T-cell (primary cell): ENCODE measurements around the gene AP2M1. TPM values are rescaled to one million over a fixed set of nuclear protein-coding genes. Genes with fewer than 3 reads are reported as not detected.

Experiments
- ATAC-seq, 4 experiments: fragments of 200-7000 bp in 3 of 4; fragments of 150-1000 bp in 1 of 4; cut with Tn5 transposase; replicated peaks in 1 of 4; 1 replicate in 3 of 4; 2 replicates in 1 of 4; pipeline ENCODE4 v1.10.0; 2021; ENCODE audit warnings: moderate library complexity in 3 of 4, mild to moderate bottlenecking in 2 of 4, moderate number of reproducible peaks in 1 of 4
- CTCF ChIA-PET, 2 donors: fragments of 300-600 bp; sonication (Branson Sonifier 250); formaldehyde crosslinking; loops; one replicate each; lab custom pipeline; 2022; ENCODE audit warnings: antibody characterized with exemption in 2 of 2; lab: Charles Lee
- POLR2A ChIA-PET, 2 donors: fragments of 300-600 bp; sonication (Branson Sonifier 250); formaldehyde crosslinking; loops; one replicate each; lab custom pipeline; 2022; ENCODE audit warnings: antibody characterized with exemption in 2 of 2; lab: Charles Lee
- DNase-seq, 35 experiments: peaks; one replicate each; pipeline versions ENCODE4 v3.0.0 to v3.0.0-alpha.2; 2013 to 2023
- H3K27ac ChIP-seq: one replicate; pipeline ENCODE4 v1.5.1; 2013; ENCODE audit warnings: low read length
- H3K27me3 ChIP-seq, 2 experiments: replicated peaks in 1 of 2; 1 replicate in 1 of 2; 2 replicates in 1 of 2; pipeline versions ENCODE4 v1.6.1 to v1.7.0; 2013; ENCODE audit warnings: low read length in 1 of 2, mixed read lengths in 1 of 2; ENCODE audit not compliant: control insufficient read depth in 2 of 2, insufficient read depth in 2 of 2; ENCODE audit errors: extremely low read depth in 1 of 2
- H3K36me3 ChIP-seq, 2 donors: 1 replicate in 1 of 2; 2 replicates in 1 of 2; pipeline versions ENCODE4 v1.6.1 to v1.7.0; 2013; ENCODE audit warnings: low read length in 1 of 2; ENCODE audit not compliant: control insufficient read depth in 2 of 2, insufficient read depth in 1 of 2; ENCODE audit errors: extremely low read depth in 1 of 2
- H3K4me1 ChIP-seq, 2 experiments: 1 replicate in 1 of 2; 2 replicates in 1 of 2; pipeline versions ENCODE4 v1.6.1 to v1.7.0; 2013; ENCODE audit warnings: low read length in 2 of 2, mixed read lengths in 1 of 2; ENCODE audit not compliant: insufficient read depth in 2 of 2, control insufficient read depth in 1 of 2; ENCODE audit errors: extremely low read depth in 1 of 2
- H3K4me3 ChIP-seq, 2 donors: 1 replicate in 1 of 2; 2 replicates in 1 of 2; pipeline versions ENCODE4 v1.5.1 to v1.7.0; 2013; ENCODE audit warnings: mild to moderate bottlenecking in 2 of 2, low read length in 1 of 2, moderate library complexity in 1 of 2; ENCODE audit not compliant: control insufficient read depth in 1 of 2; ENCODE audit errors: extremely low read depth in 1 of 2
- H3K9me3 ChIP-seq: 2 replicates; pipeline ENCODE4 v1.7.0; 2013
- H3K27ac Mint-ChIP-seq, 2 donors: one replicate each; pipeline ENCODE4 v1.8.0; 2020 to 2021; ENCODE audit warnings: mild to moderate bottlenecking in 2 of 2, mixed read lengths in 2 of 2
- H3K27me3 Mint-ChIP-seq, 2 donors: one replicate each; pipeline ENCODE4 v1.8.0; 2021 to 2022; ENCODE audit warnings: mixed read lengths in 2 of 2
- H3K36me3 Mint-ChIP-seq: one replicate; pipeline ENCODE4 v1.8.0; 2021; ENCODE audit warnings: mixed read lengths
- H3K4me1 Mint-ChIP-seq, 3 donors: one replicate each; pipeline ENCODE4 v1.8.0; 2020 to 2022; ENCODE audit warnings: mixed read lengths in 3 of 3, mild to moderate bottlenecking in 1 of 3
- H3K4me3 Mint-ChIP-seq, 3 donors: one replicate each; pipeline ENCODE4 v1.8.0; 2020 to 2022; ENCODE audit warnings: mild to moderate bottlenecking in 3 of 3, mixed read lengths in 3 of 3, moderate library complexity in 3 of 3
- H3K9me3 Mint-ChIP-seq, 3 donors: one replicate each; pipeline ENCODE4 v1.8.0; 2020 to 2022; ENCODE audit warnings: mixed read lengths in 3 of 3
- WGBS: methylation state at CpG from one replicate; pipeline ENCODE4 v1.1.5; 2013; ENCODE audit warnings: missing lambda C conversion rate; ENCODE audit not compliant: insufficient coverage; 5-methylcytosine and 5-hydroxymethylcytosine counted together
- total RNA-seq, 35 experiments: library from RNA in 6 of 35; stranded (reverse) in 6 of 35; fragments of 120-200 nt in 1 of 35; gene quantifications; one replicate each; pipeline versions ENCODE4 v1.2.1 to v1.2.4 and lab custom pipeline; 2013 to 2026

The AP2M1 gene
- total RNA-seq, 5 donors from 2014 or later (not counting 1 experiment from before 2014, with no cell fraction given): 124 to 196 (median 188) TPM

DNA sequence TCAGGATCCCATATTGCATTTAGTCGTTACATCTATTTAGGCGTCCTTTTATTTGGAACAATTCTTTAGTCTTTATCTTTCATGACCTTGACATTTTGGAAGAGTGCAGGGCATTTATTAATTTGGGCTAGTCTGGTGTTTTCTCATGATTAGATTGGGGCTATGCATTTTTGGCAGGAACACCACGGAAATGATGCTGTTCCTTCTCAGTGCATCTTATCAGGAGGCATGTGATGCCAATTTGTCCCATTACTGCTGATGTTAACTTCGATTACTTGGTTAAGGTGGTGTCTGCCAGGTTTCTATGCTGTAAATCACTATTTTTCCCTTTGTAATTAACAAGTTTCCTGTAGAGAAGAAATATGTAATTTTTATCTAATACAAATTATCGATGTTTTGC, 36.6 kb downstream of the AP2M1 start:
- H3K9me3 Mint-ChIP-seq: no peaks in the 10 kb centered on the region
- no peaks in the 10 kb centered on the region for H3K4me1 Mint-ChIP-seq
- Histone ChIP-seq H3K4me1 (no peaks in the 10 kb centered on the region), H3K27ac (no peak overlapping the region), H3K9me3 (no peaks in the 10 kb centered on the region), H3K36me3 (no peaks in the 10 kb centered on the region), H3K4me3 (no peak overlapping the region), H3K27me3 (peaks cover 3 to 18% of the 10 kb centered on the region in 2 experiments)
- POLR2A ChIA-PET: interaction anchor here in 1 of 2 donors (0.7 kb wide), 1 partner anchor 21 kb away, joined by 3 read pairs; no protein-coding TSS in a partner anchor
- H3K27ac Mint-ChIP-seq: no peak overlapping the region
- ATAC-seq (no peak), DNase-seq (no peak)
- 100% methylated on average over 2 of the region's 5 CpGs for WGBS
- H3K4me3 Mint-ChIP-seq: no peak overlapping the region
- CTCF ChIA-PET: interaction anchor here in 1 of 2 donors (1.2 kb wide), 1 partner anchor 16 kb away, joined by 6 read pairs; no protein-coding TSS in a partner anchor
- H3K27me3 Mint-ChIP-seq: peaks cover 14 to 16% of the 10 kb centered on the region in 2 donors
- H3K36me3 Mint-ChIP-seq: no peaks in the 10 kb centered on the region

- POLR2A ChIA-PET: interaction anchor here in 1 of 2 donors (0.5 kb wide), 1 partner anchor 72 kb away, joined by 6 read pairs; no protein-coding TSS in a partner anchor
- H3K36me3 Mint-ChIP-seq: no peaks in the 10 kb centered on the region
- ATAC-seq: no peak
- H3K27me3 Mint-ChIP-seq: peaks cover 10 to 12% of the 10 kb centered on the region in 2 donors
- CTCF ChIA-PET: interaction anchor here in 1 of 2 donors (1.2 kb wide), 1 partner anchor 16 kb away, joined by 6 read pairs; no protein-coding TSS in a partner anchor
- DNase-seq: no peak
- no peak overlapping the region for H3K27ac ChIP-seq
- H3K4me3 ChIP-seq: no peak overlapping the region
- H3K9me3 ChIP-seq: no peaks in the 10 kb centered on the region
- H3K27ac Mint-ChIP-seq: no peak overlapping the region
- no peaks in the 10 kb centered on the region for H3K4me1 ChIP-seq
- no CpG with 5 or more reads among the region's 5 CpGs for WGBS
- H3K9me3 Mint-ChIP-seq: no peaks in the 10 kb centered on the region
- no peaks in the 10 kb centered on the region for H3K4me1 Mint-ChIP-seq
- no peak overlapping the region for H3K4me3 Mint-ChIP-seq
- peaks cover 3 to 17% of the 10 kb centered on the region in 2 experiments for H3K27me3 ChIP-seq
- H3K36me3 ChIP-seq: no peaks in the 10 kb centered on the region
Observed at GRCh38 chr3:184211718-184212117, 37.1 kb downstream of the AP2M1 start.

- Histone ChIP-seq H3K4me1 (no peaks in the 10 kb centered on the region), H3K36me3 (no peaks in the 10 kb centered on the region), H3K9me3 (no peaks in the 10 kb centered on the region), H3K4me3 (no peak overlapping the region), H3K27ac (no peak overlapping the region), H3K27me3 (peaks cover 0 to 28% of the 10 kb centered on the region in 2 experiments)
- Mint-ChIP-seq H3K27ac (no peak overlapping the region), H3K27me3 (peaks cover 14 to 29% of the 10 kb centered on the region in 2 donors), H3K4me1 (no peaks in the 10 kb centered on the region), H3K9me3 (no peaks in the 10 kb centered on the region), H3K36me3 (no peaks in the 10 kb centered on the region), H3K4me3 (no peak overlapping the region)
- no CpG with 5 or more reads among the region's 4 CpGs for WGBS
- CTCF ChIA-PET: no interaction called here
- POLR2A ChIA-PET: interaction anchor here (0.6 to 0.7 kb wide), 2 partner anchors 8 to 93 kb away, joined by 3 to 7 read pairs; no protein-coding TSS in a partner anchor
- no peak for ATAC-seq
- no peak for DNase-seq
Observed at GRCh38 chr3:184218814-184219213, 44.2 kb downstream of the AP2M1 start.

GRCh38 chr3:184222521-184222920, 47.9 kb downstream of the AP2M1 start:
- CTCF ChIA-PET: interaction anchor here in 1 of 2 donors (0.7 to 1.0 kb wide), 3 partner anchors 65 to 94 kb away, joined by 3 read pairs; no protein-coding TSS in a partner anchor

DNA sequence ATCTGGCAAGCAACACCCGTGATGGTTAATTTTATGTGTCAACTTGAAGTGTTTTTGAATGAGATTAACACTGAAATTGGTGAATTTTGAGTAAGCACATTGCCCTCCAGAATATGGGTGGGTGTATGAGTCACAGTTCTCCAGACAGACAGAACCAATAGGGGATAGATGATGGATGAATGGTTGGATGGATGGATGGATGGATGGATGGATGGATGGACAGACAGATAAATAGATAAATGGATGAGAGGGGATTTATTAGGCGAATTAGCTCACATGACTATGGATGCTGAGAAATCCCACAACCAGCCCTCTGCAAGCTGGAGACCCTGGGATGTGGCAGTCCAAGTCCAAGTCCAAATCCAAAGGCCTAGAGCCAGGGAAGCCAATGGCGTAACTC, 49.3 kb downstream of the AP2M1 start:
- DNase-seq (no peak), ATAC-seq (no peak)
- H3K27me3 ChIP-seq: peaks cover 2 to 50% of the 10 kb centered on the region in 2 experiments
- Mint-ChIP-seq H3K4me1 (peaks cover 4 to 7% (median 5%) of the 10 kb centered on the region in 3 donors), H3K9me3 (no peaks in the 10 kb centered on the region), H3K36me3 (no peaks in the 10 kb centered on the region), H3K27ac (no peak overlapping the region), H3K4me3 (no peak overlapping the region), H3K27me3 (peaks cover 30 to 49% of the 10 kb centered on the region in 2 donors)
- H3K27ac ChIP-seq: no peak overlapping the region
- no peaks in the 10 kb centered on the region for H3K9me3 ChIP-seq
- ChIA-PET POLR2A (no interaction called here), CTCF (interaction anchor here in 1 of 2 donors (1.1 kb wide), 1 partner anchor 33 kb away, joined by 3 read pairs; no protein-coding TSS in a partner anchor)
- no peaks in the 10 kb centered on the region for H3K36me3 ChIP-seq
- H3K4me1 ChIP-seq: peaks cover 0 to 6% of the 10 kb centered on the region in 2 experiments
- H3K4me3 ChIP-seq: no peak overlapping the region
- WGBS: 60% methylated on average over 1 of the region's 3 CpGs

More at GRCh38 chr3:184222521-184222920, 47.9 kb downstream of the AP2M1 start:
- POLR2A ChIA-PET: no interaction called here
- ATAC-seq: no peak
- Histone ChIP-seq H3K27me3 (peaks cover under 1 to 41% of the 10 kb centered on the region in 2 experiments), H3K9me3 (no peaks in the 10 kb centered on the region), H3K27ac (no peak overlapping the region), H3K36me3 (no peaks in the 10 kb centered on the region), H3K4me3 (no peak overlapping the region), H3K4me1 (peaks cover 0 to 2% of the 10 kb centered on the region in 2 experiments)
- H3K36me3 Mint-ChIP-seq: no peaks in the 10 kb centered on the region
- no CpG with 5 or more reads among the region's 3 CpGs for WGBS
- H3K27me3 Mint-ChIP-seq: peaks cover 25 to 43% of the 10 kb centered on the region in 2 donors
- H3K9me3 Mint-ChIP-seq: no peaks in the 10 kb centered on the region
- H3K27ac Mint-ChIP-seq: peak overlapping the region in 1 of 2 donors; percentile 46
- H3K4me1 Mint-ChIP-seq: peaks cover 0 to 2% (median 0%) of the 10 kb centered on the region in 3 donors
- no peak for DNase-seq
- no peak overlapping the region for H3K4me3 Mint-ChIP-seq

DNA sequence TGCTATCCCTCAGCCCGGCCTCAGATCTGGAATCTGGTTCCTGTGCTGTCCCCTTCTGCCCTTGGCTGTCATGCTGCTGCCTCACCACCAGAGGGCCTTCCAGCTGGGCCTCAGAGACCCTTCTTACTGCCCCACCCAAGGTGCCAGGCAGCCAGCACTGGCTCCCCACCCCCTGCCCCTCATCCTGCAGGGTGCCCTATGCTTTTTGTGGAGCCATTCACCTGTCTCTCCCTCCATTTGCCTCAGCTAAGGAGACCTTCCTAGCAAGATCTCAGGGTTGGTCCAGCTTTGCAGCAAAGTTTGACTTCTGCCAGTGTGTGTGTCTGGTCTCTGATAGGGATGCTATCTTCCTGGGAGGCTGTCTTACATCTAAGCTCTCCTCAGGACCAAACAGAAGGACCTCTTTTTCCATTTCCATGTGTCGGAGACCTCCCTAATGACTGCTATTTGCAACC, 52.9 kb downstream of the AP2M1 start:
- Mint-ChIP-seq H3K4me3 (no peak overlapping the region), H3K4me1 (peaks cover 15 to 17% (median 15%) of the 10 kb centered on the region in 3 donors), H3K27ac (no peak overlapping the region), H3K9me3 (no peaks in the 10 kb centered on the region), H3K27me3 (peaks cover 44 to 52% of the 10 kb centered on the region in 2 donors), H3K36me3 (no peaks in the 10 kb centered on the region)
- Histone ChIP-seq H3K36me3 (no peaks in the 10 kb centered on the region), H3K9me3 (no peaks in the 10 kb centered on the region), H3K27me3 (peaks cover 9 to 58% of the 10 kb centered on the region in 2 experiments), H3K4me3 (no peak overlapping the region), H3K4me1 (peaks cover 4 to 23% of the 10 kb centered on the region in 2 experiments), H3K27ac (no peak overlapping the region)
- POLR2A ChIA-PET: no interaction called here
- DNase-seq (peak in 26 of 35 experiments; percentile 12 to 70 (median 35)), ATAC-seq (peak in 3 of 4 experiments; percentile 21 to 44 (median 34))
- CTCF ChIA-PET: interaction anchor here (0.6 to 3.3 kb wide), 29 partner anchors 7 to 675 kb away, joined by 3 to 20 read pairs (median 4); partner anchors contain the start of genes EEF1AKMT4 (in 2 of the 2), AP2M1 (in 1 of the 2), CAMK2N2 (in 1 of the 2) and EIF2B5 (in 1 of the 2)
- 40% methylated on average over 2 of the region's 2 CpGs for WGBS
